Measurements from ENCODE around the gene PRELID2.
A peak's percentile ranks its signal among the peaks of the same experiment; 100 is the strongest.

The PRELID2 gene

DNA sequence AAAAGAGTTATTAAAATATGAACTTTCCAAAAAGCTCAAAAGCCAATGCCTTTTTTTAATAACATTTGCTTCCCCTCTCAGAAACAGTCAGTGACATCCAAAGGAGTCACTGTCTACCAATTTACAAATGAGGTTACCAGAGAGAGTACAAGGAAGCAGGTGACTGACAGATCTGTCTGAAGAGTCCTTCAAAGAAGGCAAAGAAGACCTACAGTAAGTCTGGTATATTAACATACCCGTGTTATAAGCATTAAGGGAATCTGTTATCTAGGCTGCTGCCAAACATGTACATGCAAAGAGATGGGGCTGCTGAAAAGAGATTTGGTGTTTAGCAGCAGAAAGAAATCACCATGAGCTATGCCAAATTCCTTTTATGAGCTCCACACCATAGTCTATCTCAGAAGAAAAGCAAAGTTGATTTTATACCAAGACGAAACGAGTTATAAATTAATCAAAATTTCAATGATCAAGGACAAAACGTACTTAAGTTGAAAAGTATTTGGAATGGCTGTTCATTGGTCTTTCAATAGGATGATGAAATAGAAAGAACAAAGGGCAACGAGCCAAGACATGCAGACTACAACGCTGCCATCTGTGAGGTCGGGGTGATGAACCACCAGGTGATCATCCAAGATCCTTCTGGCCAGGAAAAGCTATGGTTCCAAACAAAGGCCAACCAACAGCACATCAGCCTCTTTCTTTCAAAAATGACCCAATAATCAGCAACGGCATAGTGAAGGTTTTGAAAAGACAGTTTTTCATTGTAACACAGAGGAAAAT, 8.1 kb downstream of the PRELID2 start:
- no peaks in the 10 kb centered on the region for H3K9me3 ChIP-seq (replicated peaks in 1 of 2; ENCODE audit: control insufficient read depth in 2 of 2, insufficient read depth in 1 of 2, low read depth in 1 of 2, low read length in 2 of 2)
- no peak overlapping the region for H3K4me2 ChIP-seq (ENCODE audit: insufficient read depth, low read length, poor library complexity, severe bottlenecking)
- DNase-seq (ENCODE audit: low spot score) = no peak
- no peak overlapping the region for H4K91ac ChIP-seq (ENCODE audit: low read depth, low read length, poor library complexity)
- no peak overlapping the region for H2BK120ac ChIP-seq (ENCODE audit: low read depth, low read length)
- H3K14ac ChIP-seq (ENCODE audit: low read length) = no peak overlapping the region
- no peak overlapping the region for H2BK5ac ChIP-seq (ENCODE audit: low read length)
- no peak overlapping the region for H3K27ac ChIP-seq (replicated peaks; ENCODE audit: low read length)
- no peak overlapping the region for H2AK5ac ChIP-seq (ENCODE audit: low read depth, low read length)
- WGBS, 2 donors (ENCODE audit: extremely low coverage in 2 of 2, insufficient read length in 2 of 2, insufficient replicate concordance in 1 of 2) = no CpG with 5 or more reads among the region's 8 CpGs
- H3K27me3 ChIP-seq (ENCODE audit: control insufficient read depth in 3 of 3, insufficient read depth in 3 of 3, low read depth in 1 of 3, low read length in 3 of 3) = no peaks in the 10 kb centered on the region
- no peak overlapping the region for H4K8ac ChIP-seq (ENCODE audit: low read depth, low read length)
- no peak overlapping the region for H2BK15ac ChIP-seq (ENCODE audit: low read length)
- H3K23ac ChIP-seq (ENCODE audit: low read depth, low read length, poor library complexity) = no peak overlapping the region
- no peak overlapping the region for H3K18ac ChIP-seq (ENCODE audit: low read length)
- no peaks in the 10 kb centered on the region for H3K36me3 ChIP-seq (replicated peaks in 1 of 2; ENCODE audit: control insufficient read depth in 2 of 2, insufficient read depth in 2 of 2, low read length in 2 of 2)
- peaks cover 2% of the 10 kb centered on the region for H3K79me1 ChIP-seq (ENCODE audit: low read depth, low read length)
- H3K4me3 ChIP-seq (ENCODE audit: low read length in 2 of 2) = no peak overlapping the region
- peaks cover 0 to 2% of the 10 kb centered on the region in 2 donors for H3K4me1 ChIP-seq (ENCODE audit: control insufficient read depth in 2 of 2, insufficient read depth in 1 of 2, low read depth in 1 of 2, low read length in 2 of 2)
- no peak overlapping the region for H3K9ac ChIP-seq (ENCODE audit: low read depth, low read length, poor library complexity)
- no peak overlapping the region for H2BK12ac ChIP-seq (ENCODE audit: low read length)
- H3K4ac ChIP-seq (ENCODE audit: low read length) = no peak overlapping the region
- no peak overlapping the region for H2AFZ ChIP-seq (ENCODE audit: low read length)

DNA sequence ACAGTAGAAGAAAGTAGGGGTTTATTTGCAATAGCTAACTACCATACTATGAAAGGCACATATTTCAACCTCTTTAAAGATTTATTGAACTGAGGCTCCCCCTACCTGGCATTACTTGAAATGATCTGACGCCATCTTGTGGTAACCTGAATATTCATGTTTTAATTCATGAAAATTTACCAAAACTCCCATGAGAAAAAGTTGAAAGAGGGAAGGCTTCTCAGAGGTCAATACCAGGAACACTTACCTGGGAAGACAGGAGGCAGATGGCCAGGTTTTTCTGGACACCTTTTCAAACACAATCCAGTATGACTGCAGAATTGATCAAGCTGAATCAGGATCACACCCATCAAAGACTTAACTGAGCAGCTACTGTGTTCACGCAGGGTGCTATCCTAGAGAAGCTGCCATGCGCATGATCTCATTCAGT, 9.4 kb downstream of the PRELID2 start:
- H2BK15ac ChIP-seq (ENCODE audit: low read length) = no peak overlapping the region
- no peak overlapping the region for H4K91ac ChIP-seq (ENCODE audit: low read depth, low read length, poor library complexity)
- H2AFZ ChIP-seq (ENCODE audit: low read length) = peak overlapping the region; percentile 34
- H3K27me3 ChIP-seq (ENCODE audit: control insufficient read depth in 3 of 3, insufficient read depth in 3 of 3, low read depth in 1 of 3, low read length in 3 of 3) = no peaks in the 10 kb centered on the region
- no peak overlapping the region for H3K23ac ChIP-seq (ENCODE audit: low read depth, low read length, poor library complexity)
- no peaks in the 10 kb centered on the region for H3K36me3 ChIP-seq (replicated peaks in 1 of 2; ENCODE audit: control insufficient read depth in 2 of 2, insufficient read depth in 2 of 2, low read length in 2 of 2)
- peaks cover 0 to 2% of the 10 kb centered on the region in 2 donors for H3K4me1 ChIP-seq (ENCODE audit: control insufficient read depth in 2 of 2, insufficient read depth in 1 of 2, low read depth in 1 of 2, low read length in 2 of 2)
- no peak overlapping the region for H3K27ac ChIP-seq (replicated peaks; ENCODE audit: low read length)
- no peak overlapping the region for H3K4me3 ChIP-seq (ENCODE audit: low read length in 2 of 2)
- no peak overlapping the region for H3K14ac ChIP-seq (ENCODE audit: low read length)
- no peak overlapping the region for H2BK5ac ChIP-seq (ENCODE audit: low read length)
- H2BK120ac ChIP-seq (ENCODE audit: low read depth, low read length) = no peak overlapping the region
- H3K79me1 ChIP-seq (ENCODE audit: low read depth, low read length) = peaks cover 2% of the 10 kb centered on the region
- H2BK12ac ChIP-seq (ENCODE audit: low read length) = no peak overlapping the region
- no peak overlapping the region for H2AK5ac ChIP-seq (ENCODE audit: low read depth, low read length)
- no peak overlapping the region for H4K8ac ChIP-seq (ENCODE audit: low read depth, low read length)
- no CpG with 5 or more reads among the region's 3 CpGs for WGBS, 2 donors (ENCODE audit: extremely low coverage in 2 of 2, insufficient read length in 2 of 2, insufficient replicate concordance in 1 of 2)
- peak; percentile 21 for DNase-seq (ENCODE audit: low spot score)
- no peak overlapping the region for H3K4me2 ChIP-seq (ENCODE audit: insufficient read depth, low read length, poor library complexity, severe bottlenecking)
- no peak overlapping the region for H3K4ac ChIP-seq (ENCODE audit: low read length)
- no peak overlapping the region for H3K18ac ChIP-seq (ENCODE audit: low read length)
- H3K9ac ChIP-seq (ENCODE audit: low read depth, low read length, poor library complexity) = no peak overlapping the region
- no peaks in the 10 kb centered on the region for H3K9me3 ChIP-seq (replicated peaks in 1 of 2; ENCODE audit: control insufficient read depth in 2 of 2, insufficient read depth in 1 of 2, low read depth in 1 of 2, low read length in 2 of 2)

DNA sequence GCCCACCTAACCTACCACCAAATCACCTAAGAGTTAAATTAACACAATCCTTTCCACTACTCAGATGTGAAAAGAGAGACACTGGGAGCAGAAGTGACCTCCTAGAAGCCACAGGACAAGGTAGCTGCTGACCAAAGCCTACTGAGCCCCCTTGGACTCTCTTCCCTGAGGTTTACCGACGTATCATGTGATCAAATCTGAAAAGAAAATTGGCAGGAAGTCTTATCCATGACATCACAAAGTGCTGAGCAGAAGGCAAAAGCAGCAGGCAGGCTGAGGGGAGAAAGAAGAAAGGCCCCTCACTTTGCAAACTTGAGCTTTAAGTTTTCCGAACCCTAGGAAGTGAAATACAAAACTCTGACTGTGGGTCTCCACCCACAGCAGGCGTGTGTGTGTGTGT, 11.1 kb downstream of the PRELID2 start:
- Histone ChIP-seq H2BK12ac (ENCODE audit: low read length) (no peak overlapping the region), H3K9ac (ENCODE audit: low read depth, low read length, poor library complexity) (no peak overlapping the region), H3K27ac (replicated peaks; ENCODE audit: low read length) (no peak overlapping the region)

DNA sequence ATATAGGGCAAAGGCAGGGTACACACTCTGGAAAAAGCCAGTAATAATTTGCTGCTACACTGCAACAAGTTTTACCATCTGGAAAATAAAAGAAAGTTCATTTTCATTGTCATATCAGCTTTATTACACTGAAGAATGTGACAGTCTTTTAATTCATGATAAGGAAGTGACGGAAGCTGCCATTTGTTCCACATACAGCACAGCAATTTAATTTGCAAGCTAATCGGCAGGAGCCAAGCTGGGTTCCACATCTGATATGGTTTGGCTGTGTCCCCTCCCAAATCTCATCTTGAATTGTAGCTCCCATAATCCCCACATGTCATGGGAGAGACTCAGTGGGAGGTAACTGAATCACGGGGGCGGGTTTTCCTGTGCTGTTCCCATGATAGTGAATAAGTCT, 16.5 kb downstream of the PRELID2 start:
- Histone ChIP-seq H4K8ac (ENCODE audit: low read depth, low read length) (no peak overlapping the region), H3K4me1 (ENCODE audit: control insufficient read depth in 2 of 2, insufficient read depth in 1 of 2, low read depth in 1 of 2, low read length in 2 of 2) (no peaks in the 10 kb centered on the region), H2BK12ac (ENCODE audit: low read length) (no peak overlapping the region), H3K36me3 (replicated peaks in 1 of 2; ENCODE audit: control insufficient read depth in 2 of 2, insufficient read depth in 2 of 2, low read length in 2 of 2) (no peaks in the 10 kb centered on the region), H3K27me3 (ENCODE audit: control insufficient read depth in 3 of 3, insufficient read depth in 3 of 3, low read depth in 1 of 3, low read length in 3 of 3) (no peaks in the 10 kb centered on the region), H2BK15ac (ENCODE audit: low read length) (no peak overlapping the region), H3K4me2 (ENCODE audit: insufficient read depth, low read length, poor library complexity, severe bottlenecking) (no peak overlapping the region), H3K18ac (ENCODE audit: low read length) (no peak overlapping the region), H2AFZ (ENCODE audit: low read length) (no peak overlapping the region), H3K23ac (ENCODE audit: low read depth, low read length, poor library complexity) (no peak overlapping the region), H3K27ac (replicated peaks; ENCODE audit: low read length) (no peak overlapping the region), H3K14ac (ENCODE audit: low read length) (no peak overlapping the region), H2BK5ac (ENCODE audit: low read length) (no peak overlapping the region), H4K91ac (ENCODE audit: low read depth, low read length, poor library complexity) (no peak overlapping the region), H3K9me3 (replicated peaks in 1 of 2; ENCODE audit: control insufficient read depth in 2 of 2, insufficient read depth in 1 of 2, low read depth in 1 of 2, low read length in 2 of 2) (no peaks in the 10 kb centered on the region), H3K9ac (ENCODE audit: low read depth, low read length, poor library complexity) (no peak overlapping the region), H2BK120ac (ENCODE audit: low read depth, low read length) (no peak overlapping the region), H3K79me1 (ENCODE audit: low read depth, low read length) (no peaks in the 10 kb centered on the region), H2AK5ac (ENCODE audit: low read depth, low read length) (no peak overlapping the region), H3K4ac (ENCODE audit: low read length) (no peak overlapping the region), H3K4me3 (ENCODE audit: low read length in 2 of 2) (no peak overlapping the region)
- DNase-seq (ENCODE audit: low spot score) = no peak
- whole genome bisulfite sequencing, 2 donors (ENCODE audit: extremely low coverage in 2 of 2, insufficient read length in 2 of 2, insufficient replicate concordance in 1 of 2) = no CpG with 5 or more reads among the region's 4 CpGs

More for the DNA sequence above, 11.1 kb downstream of the PRELID2 start:
- no peak for DNase-seq (ENCODE audit: low spot score)
- H2AK5ac ChIP-seq (ENCODE audit: low read depth, low read length) = no peak overlapping the region
- peak overlapping the region; percentile 63 for H2AFZ ChIP-seq (ENCODE audit: low read length)
- no peak overlapping the region for H3K4me2 ChIP-seq (ENCODE audit: insufficient read depth, low read length, poor library complexity, severe bottlenecking)
- no peak overlapping the region for H3K4ac ChIP-seq (ENCODE audit: low read length)
- H2BK120ac ChIP-seq (ENCODE audit: low read depth, low read length) = no peak overlapping the region
- peaks cover 0 to 2% of the 10 kb centered on the region in 2 donors for H3K4me1 ChIP-seq (ENCODE audit: control insufficient read depth in 2 of 2, insufficient read depth in 1 of 2, low read depth in 1 of 2, low read length in 2 of 2)
- H2BK5ac ChIP-seq (ENCODE audit: low read length) = no peak overlapping the region
- H3K14ac ChIP-seq (ENCODE audit: low read length) = no peak overlapping the region
- H4K8ac ChIP-seq (ENCODE audit: low read depth, low read length) = no peak overlapping the region
- no peaks in the 10 kb centered on the region for H3K27me3 ChIP-seq (ENCODE audit: control insufficient read depth in 3 of 3, insufficient read depth in 3 of 3, low read depth in 1 of 3, low read length in 3 of 3)
- no peaks in the 10 kb centered on the region for H3K9me3 ChIP-seq (replicated peaks in 1 of 2; ENCODE audit: control insufficient read depth in 2 of 2, insufficient read depth in 1 of 2, low read depth in 1 of 2, low read length in 2 of 2)
- no peaks in the 10 kb centered on the region for H3K79me1 ChIP-seq (ENCODE audit: low read depth, low read length)
- H3K4me3 ChIP-seq (ENCODE audit: low read length in 2 of 2) = no peak overlapping the region
- H4K91ac ChIP-seq (ENCODE audit: low read depth, low read length, poor library complexity) = no peak overlapping the region
- no peak overlapping the region for H3K18ac ChIP-seq (ENCODE audit: low read length)
- no peaks in the 10 kb centered on the region for H3K36me3 ChIP-seq (replicated peaks in 1 of 2; ENCODE audit: control insufficient read depth in 2 of 2, insufficient read depth in 2 of 2, low read length in 2 of 2)
- H2BK15ac ChIP-seq (ENCODE audit: low read length) = no peak overlapping the region
- no CpG with 5 or more reads among the region's 4 CpGs for WGBS, 2 donors (ENCODE audit: extremely low coverage in 2 of 2, insufficient read length in 2 of 2, insufficient replicate concordance in 1 of 2)
- H3K23ac ChIP-seq (ENCODE audit: low read depth, low read length, poor library complexity) = no peak overlapping the region
